ENCODE measurements around the gene MACC1. TPM values are rescaled to one million over a fixed set of nuclear protein-coding genes. Genes with fewer than 3 reads are reported as not detected.

Gene MACC1
- total RNA-seq, 1 donor from 2014 or later, result 0.12 TPM

DNA sequence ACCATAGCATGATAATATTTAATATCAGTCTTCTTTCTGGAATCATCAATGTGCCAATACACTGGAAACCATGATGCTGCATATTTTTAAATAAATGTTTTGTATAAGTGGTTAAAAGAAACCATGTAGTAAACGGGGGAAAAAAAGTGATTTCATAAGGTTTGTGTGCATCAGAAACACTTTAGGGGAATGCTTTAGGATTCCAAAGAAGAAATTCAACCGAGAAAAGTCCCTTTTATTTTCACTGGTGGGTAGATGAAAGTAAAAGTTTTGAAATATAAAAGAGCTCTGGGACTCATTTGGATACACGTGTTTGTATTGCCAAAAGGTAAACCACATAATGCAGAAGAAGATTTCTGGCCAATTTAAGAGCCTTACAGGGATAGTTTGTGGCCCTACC lies 11.9 kb upstream of the MACC1 start:
- Mint-ChIP-seq H3K4me1 (peaks cover 19% of the 10 kb centered on the region), H3K36me3 (ENCODE audit: low read depth) (no peaks in the 10 kb centered on the region), H3K9me3 (no peaks in the 10 kb centered on the region), H3K27me3 (ENCODE audit: low read depth) (no peaks in the 10 kb centered on the region), H3K4me3 (no peak overlapping the region), H3K27ac (ENCODE audit: unreplicated experiment) (no peak overlapping the region)
- TF ChIP-seq, protein P1, sequence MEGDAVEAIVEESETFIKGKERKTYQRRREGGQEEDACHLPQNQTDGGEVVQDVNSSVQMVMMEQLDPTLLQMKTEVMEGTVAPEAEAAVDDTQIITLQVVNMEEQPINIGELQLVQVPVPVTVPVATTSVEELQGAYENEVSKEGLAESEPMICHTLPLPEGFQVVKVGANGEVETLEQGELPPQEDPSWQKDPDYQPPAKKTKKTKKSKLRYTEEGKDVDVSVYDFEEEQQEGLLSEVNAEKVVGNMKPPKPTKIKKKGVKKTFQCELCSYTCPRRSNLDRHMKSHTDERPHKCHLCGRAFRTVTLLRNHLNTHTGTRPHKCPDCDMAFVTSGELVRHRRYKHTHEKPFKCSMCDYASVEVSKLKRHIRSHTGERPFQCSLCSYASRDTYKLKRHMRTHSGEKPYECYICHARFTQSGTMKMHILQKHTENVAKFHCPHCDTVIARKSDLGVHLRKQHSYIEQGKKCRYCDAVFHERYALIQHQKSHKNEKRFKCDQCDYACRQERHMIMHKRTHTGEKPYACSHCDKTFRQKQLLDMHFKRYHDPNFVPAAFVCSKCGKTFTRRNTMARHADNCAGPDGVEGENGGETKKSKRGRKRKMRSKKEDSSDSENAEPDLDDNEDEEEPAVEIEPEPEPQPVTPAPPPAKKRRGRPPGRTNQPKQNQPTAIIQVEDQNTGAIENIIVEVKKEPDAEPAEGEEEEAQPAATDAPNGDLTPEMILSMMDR (conservative IDR thresholded peaks at IDR 0.05), result no peak
- no peak for DNase-seq (ENCODE audit: low read depth, low spot score)

DNA sequence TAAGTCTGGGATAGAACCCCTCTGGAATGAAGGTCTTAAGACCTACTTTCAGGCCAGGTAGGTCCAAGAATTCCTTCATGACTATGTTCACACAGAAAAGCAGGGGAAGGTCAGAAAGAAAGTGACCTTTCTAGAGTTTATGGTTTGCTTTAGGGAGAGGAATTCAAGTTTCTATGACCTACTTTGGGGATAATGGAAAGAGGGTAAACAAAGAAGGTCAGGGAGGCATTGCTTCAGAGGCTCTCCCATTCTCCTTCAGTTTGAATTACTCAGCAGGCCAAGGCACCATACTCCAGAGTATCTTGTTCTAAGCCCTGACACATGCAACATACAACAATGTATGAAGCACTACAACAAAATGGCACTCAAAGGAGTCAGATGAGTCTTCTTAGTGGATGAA lies 11.5 kb upstream of the MACC1 start:
- Mint-ChIP-seq H3K27me3 (ENCODE audit: low read depth) (no peaks in the 10 kb centered on the region), H3K9me3 (no peaks in the 10 kb centered on the region), H3K4me3 (no peak overlapping the region), H3K4me1 (peaks cover 19% of the 10 kb centered on the region), H3K36me3 (ENCODE audit: low read depth) (no peaks in the 10 kb centered on the region), H3K27ac (ENCODE audit: unreplicated experiment) (no peak overlapping the region)
- TF ChIP-seq, protein P1 (conservative IDR thresholded peaks at IDR 0.05), result no peak
- no peak for DNase-seq (ENCODE audit: low read depth, low spot score)

DNA sequence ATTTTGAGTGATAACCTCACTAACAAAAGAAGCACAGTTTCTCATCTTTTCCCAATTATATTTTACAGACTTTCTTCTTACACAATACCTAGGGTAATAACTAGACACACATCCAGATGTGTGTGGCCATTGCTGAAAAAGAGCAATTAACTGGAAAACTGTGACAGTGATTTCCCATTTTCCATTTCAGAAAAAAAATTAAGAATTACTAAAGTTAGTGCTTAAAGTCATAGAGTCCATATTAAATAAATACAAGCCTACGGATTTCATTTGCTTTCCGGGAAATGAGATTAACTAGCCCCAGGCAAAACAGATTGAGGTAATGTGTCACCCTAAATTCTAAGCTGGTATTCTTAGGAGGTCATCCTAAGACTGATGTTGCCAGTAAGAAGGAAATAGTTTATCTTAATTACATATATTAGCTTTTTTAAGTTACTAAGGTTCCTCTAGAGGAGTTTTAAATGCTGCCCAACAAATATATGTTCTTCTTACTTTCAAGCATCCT lies 10.2 kb upstream of the MACC1 start:
- Mint-ChIP-seq H3K36me3 (ENCODE audit: low read depth) (no peaks in the 10 kb centered on the region), H3K27ac (ENCODE audit: unreplicated experiment) (no peak overlapping the region), H3K27me3 (ENCODE audit: low read depth) (no peaks in the 10 kb centered on the region), H3K9me3 (no peaks in the 10 kb centered on the region), H3K4me1 (peaks cover 23% of the 10 kb centered on the region), H3K4me3 (no peak overlapping the region)
- TF ChIP-seq, protein P1 (conservative IDR thresholded peaks at IDR 0.05), result no peak
- no peak for DNase-seq (ENCODE audit: low read depth, low spot score)

DNA sequence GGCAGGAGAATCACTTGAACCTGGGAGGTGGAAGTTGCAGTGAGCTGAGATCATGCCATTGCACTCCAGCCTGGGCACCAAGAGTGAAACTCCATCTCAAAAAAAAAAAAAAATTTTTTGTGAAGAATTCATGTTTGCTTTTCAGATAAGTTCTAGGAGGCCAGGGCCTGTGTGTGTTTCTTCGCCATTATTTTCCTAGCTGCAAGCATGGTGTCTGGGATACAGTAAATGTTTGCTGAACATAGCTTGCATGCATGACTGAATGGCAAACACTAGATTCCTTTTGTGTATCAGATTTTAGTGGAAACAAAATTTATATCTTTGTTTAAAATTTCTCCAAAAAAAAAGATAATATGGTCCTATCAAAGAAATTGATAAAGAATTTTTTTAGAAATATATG lies 9.7 kb upstream of the MACC1 start:
- Mint-ChIP-seq H3K4me1 (peaks cover 25% of the 10 kb centered on the region), H3K27me3 (ENCODE audit: low read depth) (no peaks in the 10 kb centered on the region), H3K27ac (ENCODE audit: unreplicated experiment) (no peak overlapping the region), H3K9me3 (no peaks in the 10 kb centered on the region), H3K4me3 (no peak overlapping the region), H3K36me3 (ENCODE audit: low read depth) (no peaks in the 10 kb centered on the region)
- TF ChIP-seq, protein P1 (conservative IDR thresholded peaks at IDR 0.05), result no peak
- DNase-seq (ENCODE audit: low read depth, low spot score), result no peak

DNA sequence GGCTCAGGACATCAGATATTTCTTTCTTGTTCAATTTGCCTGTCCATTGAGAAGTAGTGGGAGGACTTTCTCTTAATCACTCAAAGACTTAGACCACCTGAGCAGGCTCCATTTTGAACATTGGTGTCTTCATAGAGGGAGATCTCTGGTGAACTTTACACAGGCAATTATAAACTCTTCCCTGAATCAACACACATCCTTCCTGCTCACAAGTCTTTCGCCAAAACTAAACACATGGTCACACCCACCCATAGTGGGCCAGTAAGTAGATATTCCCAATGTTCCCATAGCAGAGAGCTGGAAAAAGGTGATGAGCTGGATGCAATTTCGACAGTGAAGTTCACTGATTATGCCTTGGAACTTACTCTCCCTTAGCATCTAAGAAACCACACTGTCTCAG lies 8.2 kb upstream of the MACC1 start:
- Mint-ChIP-seq H3K36me3 (ENCODE audit: low read depth) (no peaks in the 10 kb centered on the region), H3K9me3 (no peaks in the 10 kb centered on the region), H3K27me3 (ENCODE audit: low read depth) (no peaks in the 10 kb centered on the region), H3K4me3 (no peak overlapping the region), H3K4me1 (peaks cover 34% of the 10 kb centered on the region), H3K27ac (ENCODE audit: unreplicated experiment) (no peak overlapping the region)
- DNase-seq (ENCODE audit: low read depth, low spot score), result no peak
- TF ChIP-seq, protein P1 (conservative IDR thresholded peaks at IDR 0.05), result no peak

DNA sequence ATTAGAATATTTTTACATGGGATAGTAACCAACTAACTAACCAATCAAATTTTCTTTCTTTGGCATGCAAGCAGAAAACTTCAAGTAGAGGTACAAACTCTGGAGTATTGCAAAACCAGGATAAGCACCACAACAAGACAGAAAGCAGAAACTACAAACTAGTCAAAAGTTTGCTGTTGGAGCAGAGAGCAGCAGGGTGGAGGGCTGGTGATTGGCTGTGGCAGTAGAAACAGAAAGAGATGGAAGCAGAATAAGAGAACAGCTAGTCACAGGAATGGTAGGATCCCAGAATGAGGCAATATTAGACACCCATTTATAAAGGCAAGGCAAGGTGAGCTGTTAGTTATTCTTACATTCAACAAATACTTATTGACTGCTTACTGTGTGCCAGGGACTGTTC lies 6.8 kb upstream of the MACC1 start:
- H3K9me3 Mint-ChIP-seq, result no peaks in the 10 kb centered on the region
- peaks cover 34% of the 10 kb centered on the region for H3K4me1 Mint-ChIP-seq

More for the DNA sequence above, 6.8 kb upstream of the MACC1 start:
- Mint-ChIP-seq H3K27ac (ENCODE audit: unreplicated experiment) (no peak overlapping the region), H3K36me3 (ENCODE audit: low read depth) (no peaks in the 10 kb centered on the region), H3K27me3 (ENCODE audit: low read depth) (no peaks in the 10 kb centered on the region), H3K4me3 (no peak overlapping the region)
- TF ChIP-seq, protein P1 (conservative IDR thresholded peaks at IDR 0.05), result no peak
- no peak for DNase-seq (ENCODE audit: low read depth, low spot score)

Data from neural crest cell (in vitro differentiated cells).